B cell (primary cell): ENCODE data around the gene APRT. TPM values are rescaled to one million over a fixed set of nuclear protein-coding genes. Genes with fewer than 3 reads are reported as not detected.

Experiments used
- ATAC-seq: fragments of 200-7000 bp; cut with Tn5 transposase; one replicate; pipeline ENCODE4 v1.10.0; 2021; ENCODE audit warnings: low read depth, mild to moderate bottlenecking, moderate number of reproducible peaks, moderate library complexity
- CTCF ChIA-PET: fragments of 350-600 bp; sonication (Branson Sonifier 250); formaldehyde crosslinking; loops from one replicate; lab custom pipeline; 2021; ENCODE audit warnings: antibody characterized with exemption, inconsistent platforms; lab: Charles Lee
- POLR2A ChIA-PET: fragments of 350-600 bp; sonication (Branson Sonifier 250); formaldehyde crosslinking; loops from one replicate; lab custom pipeline; 2021; ENCODE audit warnings: antibody characterized with exemption; lab: Charles Lee
- DNase-seq: peaks from one replicate; pipeline ENCODE4 v3.0.0; 2013
- H2AFZ ChIP-seq: 2 replicates; pipeline ENCODE4 v1.6.1; 2012; ENCODE audit warnings: mild to moderate bottlenecking, low read depth, low read length; ENCODE audit not compliant: insufficient read depth, poor library complexity, severe bottlenecking
- H3K27ac ChIP-seq, 2 donors: 1 replicate in 1 of 2; 2 replicates in 1 of 2; pipeline ENCODE4 v1.5.1; 2012 to 2013; ENCODE audit warnings: low read length in 2 of 2, mild to moderate bottlenecking in 2 of 2, moderate library complexity in 1 of 2
- H3K27me3 ChIP-seq, 4 experiments: fragments of 200-600 bp in 1 of 4; sonication (generic) in 1 of 4; replicated peaks in 1 of 4; 1 replicate in 2 of 4; 2 replicates in 2 of 4; pipeline versions ENCODE4 v1.6.1 to v1.7.0; 2013 to 2016; ENCODE audit warnings: low read length in 3 of 4, mild to moderate bottlenecking in 2 of 4, mixed read lengths in 1 of 4, moderate library complexity in 1 of 4; ENCODE audit not compliant: insufficient read depth in 4 of 4, control insufficient read depth in 3 of 4; ENCODE audit errors: control extremely low read depth in 1 of 4
- H3K36me3 ChIP-seq, 2 experiments: replicated peaks in 1 of 2; 1 replicate in 1 of 2; 2 replicates in 1 of 2; pipeline versions ENCODE4 v1.6.1 to v1.7.1; 2013; ENCODE audit warnings: low read length in 1 of 2; ENCODE audit not compliant: insufficient read depth in 2 of 2, control insufficient read depth in 1 of 2; ENCODE audit errors: control extremely low read depth in 1 of 2, extremely low read depth in 1 of 2
- H3K4me1 ChIP-seq, 2 donors: fragments of 200-600 bp in 1 of 2; sonication (generic) in 1 of 2; 1 replicate in 1 of 2; 2 replicates in 1 of 2; pipeline versions ENCODE4 v1.5.1 to v1.6.1; 2013 to 2017; ENCODE audit warnings: low read length in 2 of 2; ENCODE audit not compliant: control insufficient read depth in 2 of 2, insufficient read depth in 2 of 2
- H3K4me2 ChIP-seq: replicated peaks from 2 replicates; pipeline ENCODE3; 2012; ENCODE audit warnings: mild to moderate bottlenecking, low read depth, low read length; ENCODE audit not compliant: poor library complexity, severe bottlenecking
- H3K4me3 ChIP-seq, 5 experiments: fragments of 200-600 bp in 1 of 5; sonication (generic) in 1 of 5; 1 replicate in 3 of 5; 2 replicates in 2 of 5; pipeline versions ENCODE4 v1.5.1 to v1.7.0; 2011 to 2016; ENCODE audit warnings: low read length in 4 of 5, mild to moderate bottlenecking in 4 of 5, low read depth in 2 of 5, control low read depth in 1 of 5, moderate library complexity in 1 of 5; ENCODE audit not compliant: insufficient read depth in 1 of 5; ENCODE audit errors: control extremely low read depth in 1 of 5, extremely low read depth in 1 of 5
- H3K79me2 ChIP-seq: fragments of 200-600 bp; sonication (generic); one replicate; pipeline ENCODE4 v1.6.0; 2016; ENCODE audit warnings: low read length; ENCODE audit not compliant: control insufficient read depth, insufficient read depth
- H3K9ac ChIP-seq: fragments of 200-600 bp; sonication (generic); 2 replicates; pipeline ENCODE4 v1.6.1; 2017; ENCODE audit warnings: mild to moderate bottlenecking, low read length, moderate library complexity
- H3K9me3 ChIP-seq, 3 donors: one replicate each; pipeline versions ENCODE4 v1.6.1 to v1.7.1; 2013; ENCODE audit warnings: low read length in 2 of 3; ENCODE audit not compliant: control insufficient read depth in 2 of 3, insufficient read depth in 1 of 3; ENCODE audit errors: control extremely low read depth in 1 of 3
- H4K20me1 ChIP-seq: 2 replicates; pipeline ENCODE4 v1.6.0; 2012; ENCODE audit warnings: mild to moderate bottlenecking, low read length; ENCODE audit not compliant: insufficient read depth, control insufficient read depth, poor library complexity, severe bottlenecking
- H3K27ac Mint-ChIP-seq: one replicate; pipeline ENCODE4 v1.8.0; 2021; ENCODE audit warnings: mixed read lengths
- H3K27me3 Mint-ChIP-seq: one replicate; pipeline ENCODE4 v1.8.0; 2021; ENCODE audit warnings: mixed read lengths
- H3K4me1 Mint-ChIP-seq: one replicate; pipeline ENCODE4 v1.8.0; 2021; ENCODE audit warnings: mixed read lengths
- H3K4me3 Mint-ChIP-seq: one replicate; pipeline ENCODE4 v1.8.0; 2021; ENCODE audit warnings: mixed read lengths
- H3K9me3 Mint-ChIP-seq: one replicate; pipeline ENCODE4 v1.8.0; 2022; ENCODE audit warnings: mixed read lengths; ENCODE audit not compliant: insufficient read depth
- EZH2 ChIP-seq: IDR thresholded peaks from 2 replicates; pipeline ENCODE4 v1.6.1; 2012; ENCODE audit warnings: borderline replicate concordance, low read depth, mild to moderate bottlenecking, moderate library complexity, low read length; ENCODE audit not compliant: insufficient read depth, poor library complexity, severe bottlenecking
- WGBS: methylation state at CpG from one replicate; pipeline ENCODE4 v1.1.5; 2013; ENCODE audit warnings: missing lambda C conversion rate; ENCODE audit not compliant: insufficient coverage; 5-methylcytosine and 5-hydroxymethylcytosine counted together
- intact Hi-C: fragments of 100-400 bp; cut with micrococcal nuclease; formaldehyde crosslinking; loops from one replicate; pipeline ENCODE4 v1.10.0; 2022
- polyA plus RNA-seq: library from polyadenylated mRNA; depleted of rRNA; stranded (reverse); fragments of >200 nt; gene quantifications from 2 replicates; pipeline ENCODE4 v1.2.3, GENCODE V29; 2012
- total RNA-seq, 2 donors: library from RNA; stranded (reverse); fragments of 120-200 nt in 1 of 2; gene quantifications; 1 replicate in 1 of 2; 2 replicates in 1 of 2; pipeline versions ENCODE4 v1.2.3 to v1.2.4, GENCODE V29; 2013 to 2022
- TF ChIP-seq, protein P1 (sequence below): fragments of 200-600 bp; IDR thresholded peaks from one replicate; pipeline ENCODE4 v1.8.0; 2022; ENCODE audit warnings: antibody characterized with exemption, mild to moderate bottlenecking

Gene APRT
- total and polyA plus RNA-seq, 2 donors (not counting 1 experiment from before 2014, with no cell fraction given), result 124 to 161 TPM

DNA sequence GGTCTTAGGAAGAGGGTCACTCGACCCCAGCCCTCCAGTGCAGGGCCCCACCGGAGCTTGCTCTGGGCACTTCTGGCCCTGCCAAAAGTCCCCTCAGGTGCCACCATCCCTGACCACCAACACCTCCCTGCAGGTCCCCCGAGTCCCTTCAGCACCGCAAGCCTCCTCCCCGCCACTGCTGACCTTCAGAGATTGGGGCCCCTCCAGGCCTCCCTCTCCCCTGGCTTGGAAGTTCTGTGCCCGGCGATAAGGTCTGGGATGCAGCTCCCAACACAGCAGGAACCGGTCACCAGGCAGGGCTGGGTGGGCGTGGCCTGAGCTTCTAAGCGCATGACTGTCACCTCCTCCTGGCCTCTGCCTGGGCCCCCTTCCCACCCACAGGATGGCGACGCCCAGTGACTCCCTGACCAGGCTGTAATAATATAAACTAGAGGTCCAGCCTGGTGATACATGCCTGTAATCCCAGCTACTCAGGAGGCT is 37.9 kb downstream of the APRT start:
- H3K4me3 Mint-ChIP-seq, result no peak overlapping the region
- Histone ChIP-seq H3K9ac (no peak overlapping the region), H3K36me3 (peaks cover 0 to 10% of the 10 kb centered on the region in 2 experiments), H2AFZ (no peak overlapping the region), H3K27me3 (no peaks in the 10 kb centered on the region), H3K9me3 (no peaks in the 10 kb centered on the region), H4K20me1 (peaks cover 94% of the 10 kb centered on the region), H3K79me2 (peaks cover 97% of the 10 kb centered on the region), H3K4me2 (no peak overlapping the region), H3K4me3 (no peak overlapping the region), H3K27ac (no peak overlapping the region), H3K4me1 (peaks cover 32 to 49% of the 10 kb centered on the region in 2 donors)
- no peak for TF ChIP-seq EZH2
- TF ChIP-seq, protein P1, sequence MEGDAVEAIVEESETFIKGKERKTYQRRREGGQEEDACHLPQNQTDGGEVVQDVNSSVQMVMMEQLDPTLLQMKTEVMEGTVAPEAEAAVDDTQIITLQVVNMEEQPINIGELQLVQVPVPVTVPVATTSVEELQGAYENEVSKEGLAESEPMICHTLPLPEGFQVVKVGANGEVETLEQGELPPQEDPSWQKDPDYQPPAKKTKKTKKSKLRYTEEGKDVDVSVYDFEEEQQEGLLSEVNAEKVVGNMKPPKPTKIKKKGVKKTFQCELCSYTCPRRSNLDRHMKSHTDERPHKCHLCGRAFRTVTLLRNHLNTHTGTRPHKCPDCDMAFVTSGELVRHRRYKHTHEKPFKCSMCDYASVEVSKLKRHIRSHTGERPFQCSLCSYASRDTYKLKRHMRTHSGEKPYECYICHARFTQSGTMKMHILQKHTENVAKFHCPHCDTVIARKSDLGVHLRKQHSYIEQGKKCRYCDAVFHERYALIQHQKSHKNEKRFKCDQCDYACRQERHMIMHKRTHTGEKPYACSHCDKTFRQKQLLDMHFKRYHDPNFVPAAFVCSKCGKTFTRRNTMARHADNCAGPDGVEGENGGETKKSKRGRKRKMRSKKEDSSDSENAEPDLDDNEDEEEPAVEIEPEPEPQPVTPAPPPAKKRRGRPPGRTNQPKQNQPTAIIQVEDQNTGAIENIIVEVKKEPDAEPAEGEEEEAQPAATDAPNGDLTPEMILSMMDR, result no peak
- peaks cover 41% of the 10 kb centered on the region for H3K4me1 Mint-ChIP-seq
- no peaks in the 10 kb centered on the region for H3K27me3 Mint-ChIP-seq
- CTCF ChIA-PET, result interaction anchor here (0.5 to 8.4 kb wide), 4 partner anchors 8 to 393 kb away, joined by 3 to 68 read pairs (median 3); partner anchors contain the start of gene PIEZO1
- POLR2A ChIA-PET, result interaction anchor here (0.9 kb wide), 1 partner anchor 22 kb away, joined by 6 read pairs; no protein-coding TSS in a partner anchor
- 71% methylated on average over 6 of the region's 12 CpGs for WGBS
- no peak for ATAC-seq
- intact Hi-C loops, result no loop called here
- no peak for DNase-seq
- no peak overlapping the region for H3K27ac Mint-ChIP-seq
- H3K9me3 Mint-ChIP-seq, result no peaks in the 10 kb centered on the region
